GM19397 (cell line): ENCODE data around the gene DNAJC17.

ENCODE experiments used
- ATAC-seq: cut with Tn5 transposase; IDR thresholded peaks from one replicate; pipeline ENCODE4 v1.9.1; 2021; ENCODE audit warnings: mild to moderate bottlenecking, moderate library complexity; ENCODE audit not compliant: unreplicated experiment

The DNAJC17 gene

DNA sequence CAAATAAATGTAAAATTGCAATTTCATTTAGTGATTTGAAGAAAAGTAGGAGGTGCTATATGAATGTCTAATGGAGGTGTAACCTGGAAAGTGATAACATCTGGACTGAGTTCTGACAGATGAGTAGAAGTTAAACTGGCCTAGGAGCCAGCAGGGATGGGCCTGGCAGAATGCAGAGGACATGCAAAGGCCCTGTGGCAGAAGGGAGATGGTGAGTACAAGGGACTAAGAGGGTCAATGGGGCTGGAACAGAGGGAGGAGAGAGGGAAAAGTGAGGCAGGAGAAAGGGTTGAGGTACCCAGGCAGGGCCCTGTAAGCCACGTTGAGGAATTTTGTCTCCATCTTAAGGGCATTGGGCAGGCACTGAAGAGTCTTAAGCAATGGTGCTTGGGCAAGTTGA lies 24.6 kb upstream of the DNAJC17 start:
- no peak for ATAC-seq

DNA sequence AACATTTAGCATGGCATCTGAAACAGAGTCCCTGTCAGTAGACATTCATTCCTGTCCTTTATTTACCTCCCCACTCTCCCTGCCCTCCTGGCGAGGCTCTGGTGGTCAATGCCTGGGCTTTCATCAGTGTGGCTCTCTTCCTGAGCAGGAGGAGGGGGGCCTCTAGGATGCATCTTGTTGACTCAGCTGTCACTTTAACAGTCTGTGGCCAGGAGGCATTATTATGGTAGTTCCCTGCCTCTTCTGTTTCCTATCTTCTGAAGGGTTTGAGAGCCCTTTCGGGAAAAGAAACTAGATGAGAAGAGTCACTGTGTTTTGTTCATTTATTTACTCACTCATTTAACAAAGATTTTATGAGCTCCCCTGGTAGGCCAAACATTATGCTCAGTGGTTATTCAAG lies 23.6 kb upstream of the DNAJC17 start:
- no peak for ATAC-seq

- ATAC-seq: no peak
Observed at GRCh38 chr15:40829115-40829514, 21.8 kb upstream of the DNAJC17 start.

GRCh38 chr15:40828447-40829036 lies 21.3 kb upstream of the DNAJC17 start, which contains the start of gene PPP1R14D:
Gene PPP1R14D (minus strand): TSS chr15:40828708. CDS start chr15:40828641, 67 bp downstream.
- no peak for ATAC-seq

DNA sequence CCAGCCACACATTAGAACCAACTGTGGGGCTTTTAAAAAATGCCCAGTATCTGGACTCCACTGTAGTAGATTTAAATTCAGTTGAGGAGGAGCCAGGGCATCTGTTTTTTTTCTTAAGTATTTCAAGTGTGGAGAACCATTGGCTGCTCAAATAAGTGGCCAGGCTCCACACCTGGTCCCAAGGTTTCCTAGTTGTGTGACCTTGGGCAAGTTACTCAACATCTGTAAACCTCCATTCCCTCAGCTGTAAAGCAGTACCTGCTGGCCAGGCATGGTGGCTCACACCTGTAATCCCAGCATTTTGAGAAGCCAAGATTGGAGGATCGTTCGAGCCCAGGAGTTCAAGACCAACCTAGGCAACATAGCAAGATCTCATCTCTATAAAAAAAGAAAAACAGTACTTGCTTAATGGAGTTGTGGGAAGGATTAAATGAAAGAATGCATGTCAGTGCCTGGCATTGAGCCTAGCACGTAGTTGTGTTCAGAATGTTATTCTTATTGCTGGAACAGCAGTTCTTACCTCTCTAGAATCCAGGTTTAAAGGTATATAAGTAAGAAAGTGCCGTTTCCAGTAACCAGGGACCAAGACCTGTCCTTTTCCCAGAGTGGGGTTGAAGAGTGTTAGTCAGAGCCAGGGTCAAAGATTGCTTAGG lies 19.3 kb upstream of the DNAJC17 start:
- ATAC-seq: no peak

- ATAC-seq: no peak
Observed at GRCh38 chr15:40825661-40826422, 18.6 kb upstream of the DNAJC17 start.

GRCh38 chr15:40823572-40824343 lies 16.5 kb upstream of the DNAJC17 start:
- no peak for ATAC-seq

- no peak for ATAC-seq
Observed at GRCh38 chr15:40821195-40821594, 13.9 kb upstream of the DNAJC17 start.

DNA sequence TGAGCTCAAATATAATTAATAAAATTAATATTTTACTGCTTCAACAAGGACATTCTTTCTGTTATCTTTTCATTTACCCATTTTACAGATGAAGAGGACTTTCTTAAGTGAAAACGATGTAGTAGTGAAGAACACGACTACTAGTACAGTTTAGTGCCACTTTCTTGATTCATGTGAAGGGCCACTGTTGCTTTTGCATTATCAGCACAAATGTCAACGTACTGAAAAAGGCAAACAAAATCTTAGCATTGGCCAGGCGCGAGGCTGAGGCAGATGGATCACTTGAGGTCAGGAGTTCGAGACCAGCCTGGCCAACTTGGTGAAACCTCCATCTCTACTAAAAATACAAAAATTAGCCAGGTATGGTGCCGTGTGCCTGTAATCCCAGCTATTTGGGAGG lies 11.8 kb upstream of the DNAJC17 start:
- no peak for ATAC-seq

DNA sequence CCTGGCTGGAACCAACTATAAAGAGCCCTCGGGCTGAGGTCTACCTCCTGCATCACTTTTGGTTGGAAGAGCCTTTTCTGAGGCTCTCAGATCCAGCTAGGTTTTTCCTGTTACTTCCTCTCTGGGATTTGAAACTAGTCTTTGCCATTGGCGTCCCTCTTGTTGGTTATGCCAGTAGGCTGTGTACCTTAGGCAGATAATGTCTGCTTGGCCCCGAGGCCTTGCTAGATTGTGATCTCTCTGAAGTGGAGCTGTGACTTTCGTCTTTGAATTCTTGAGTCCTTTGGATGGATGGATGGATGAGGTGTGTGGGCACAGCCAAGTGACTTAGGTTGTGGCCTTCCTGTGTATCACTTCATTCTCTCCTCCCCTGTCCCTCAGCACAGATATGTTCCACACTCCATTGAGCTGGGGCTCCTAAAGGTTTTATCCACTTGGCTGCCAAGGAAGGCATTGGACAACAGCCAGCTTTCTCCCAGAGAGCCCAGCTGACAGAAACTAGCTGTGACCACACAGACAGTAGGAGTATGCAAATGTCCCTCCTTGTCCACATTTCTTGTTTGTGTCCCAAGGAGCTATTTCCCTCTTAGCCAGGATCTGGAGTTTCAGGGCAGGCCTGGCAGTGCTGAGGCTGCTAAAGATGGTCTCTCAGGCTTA lies 7.9 kb upstream of the DNAJC17 start:
- no peak for ATAC-seq

DNA sequence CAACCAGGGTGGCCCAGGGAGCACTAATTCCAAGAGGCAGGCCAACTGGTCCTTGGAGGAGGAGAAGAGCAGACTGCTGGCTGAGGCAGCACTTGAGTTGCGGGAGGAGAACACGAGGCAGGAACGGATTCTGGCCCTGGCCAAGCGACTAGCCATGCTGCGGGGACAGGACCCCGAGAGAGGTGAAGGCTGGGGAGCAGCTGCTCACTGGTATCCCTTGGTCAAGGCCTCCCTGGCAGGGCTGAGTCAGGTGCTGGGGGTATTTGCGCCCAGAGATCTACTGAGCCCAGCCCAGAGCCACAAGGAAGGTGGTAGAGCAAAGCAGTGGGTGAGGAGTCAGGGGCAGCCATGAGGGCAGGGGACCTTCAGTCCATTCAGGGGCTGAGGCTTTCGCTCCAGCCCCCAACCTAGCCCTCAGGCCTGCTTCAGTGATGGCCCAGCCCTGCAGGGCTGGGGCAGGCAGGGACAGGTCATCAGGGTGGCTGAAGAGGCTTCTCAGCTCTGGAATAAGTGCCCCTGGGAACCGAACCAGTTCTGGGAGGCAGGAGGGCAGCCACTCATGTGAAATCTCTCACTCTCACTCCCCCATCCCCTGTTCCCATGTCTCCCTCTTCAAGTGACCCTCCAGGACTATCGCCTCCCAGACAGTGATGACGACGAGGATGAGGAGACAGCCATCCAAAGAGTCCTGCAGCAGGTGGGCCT lies 5.6 kb upstream of the DNAJC17 start:
- ATAC-seq: no peak

- no peak for ATAC-seq
Observed at GRCh38 chr15:40808861-40809450, 1.7 kb upstream of the DNAJC17 start.

DNA sequence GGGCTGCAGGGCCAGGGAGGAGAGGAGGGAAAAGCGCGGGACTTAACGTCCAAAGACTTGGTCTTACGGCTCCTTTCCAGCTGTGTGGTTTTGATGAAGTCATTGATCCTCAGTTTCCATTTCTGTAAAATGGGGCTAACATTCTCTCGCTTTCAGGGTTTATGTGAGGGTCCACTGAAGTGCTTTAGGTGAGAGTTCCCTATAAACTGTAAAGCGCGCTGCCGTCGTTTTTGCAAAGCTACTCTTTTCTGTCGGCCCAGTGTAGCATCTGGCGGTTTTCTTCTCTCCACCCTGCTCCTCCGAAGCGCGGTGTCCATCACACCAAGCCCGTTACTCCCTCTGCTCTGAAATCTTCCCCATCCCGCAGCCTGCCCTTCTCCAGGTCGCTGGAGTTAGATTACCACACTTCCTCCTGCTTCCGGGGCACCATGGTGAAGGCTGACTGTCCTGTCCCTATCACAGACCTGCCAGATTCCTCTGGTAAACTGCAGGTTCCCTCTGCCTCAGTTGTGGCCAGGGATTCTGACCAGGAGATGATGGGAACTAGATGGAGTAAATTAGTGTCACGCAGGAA lies 702 bp upstream of the DNAJC17 start:
- ATAC-seq: no peak

GRCh38 chr15:40806672-40807027 lies 623 bp downstream of the DNAJC17 start:
- no peak for ATAC-seq

- ATAC-seq: no peak
Observed at GRCh38 chr15:40803688-40804087, 3.6 kb downstream of the DNAJC17 start.

DNA sequence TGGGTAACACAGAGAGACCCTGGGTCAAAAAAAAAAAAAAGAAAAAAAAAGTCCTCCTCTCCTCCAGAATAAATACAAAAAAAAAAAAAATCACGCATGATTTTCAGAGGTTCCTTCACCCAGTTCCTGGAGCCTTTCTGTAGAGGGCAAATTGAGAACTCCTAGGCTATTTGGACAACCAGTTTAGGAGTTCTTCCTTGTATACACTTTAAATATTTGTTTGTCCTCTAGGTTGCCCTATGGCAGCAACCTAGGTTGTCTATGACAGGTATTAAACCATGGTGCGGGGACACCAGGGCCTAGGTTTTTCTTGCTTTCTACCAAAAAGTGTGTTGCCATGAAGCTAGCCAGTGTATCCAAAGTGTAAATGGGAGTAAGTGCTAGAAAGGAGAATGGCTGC lies 4.2 kb downstream of the DNAJC17 start:
- ATAC-seq: no peak

DNA sequence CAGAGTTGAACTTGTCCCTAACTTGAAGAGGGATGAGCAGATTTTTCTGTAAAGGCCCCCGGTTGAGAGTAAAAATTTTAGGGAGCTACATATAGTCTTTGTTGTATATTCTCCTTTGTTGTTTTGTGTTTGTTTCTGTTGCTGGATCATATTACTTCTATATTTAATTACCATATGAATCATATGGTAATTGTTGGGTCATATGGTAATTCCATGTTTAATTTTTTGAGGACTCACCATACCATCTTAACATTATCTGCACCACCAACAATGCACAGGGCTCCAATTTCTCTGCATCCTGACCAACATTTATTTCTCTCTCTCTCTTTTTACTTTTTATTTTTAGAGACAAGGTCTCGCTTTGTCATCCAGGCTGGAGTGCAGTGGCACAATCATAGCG lies 7.8 kb downstream of the DNAJC17 start:
- ATAC-seq: no peak

- ATAC-seq: no peak
Observed at GRCh38 chr15:40796512-40796911, 10.8 kb downstream of the DNAJC17 start.

GRCh38 chr15:40796041-40796440 lies 11.2 kb downstream of the DNAJC17 start:
- ATAC-seq: no peak
